CD4-positive, CD25-positive, alpha-beta regulatory T cell (primary cell): ENCODE data around the gene COPE. TPM values are rescaled to one million over a fixed set of nuclear protein-coding genes. Genes with fewer than 3 reads are reported as not detected.

Experiments used
- ATAC-seq, 2 donors: fragments of 150-1000 bp; cut with Tn5 transposase; one replicate each; pipeline ENCODE4 v1.10.0; 2021; ENCODE audit warnings: low read depth in 2 of 2, moderate number of reproducible peaks in 2 of 2, moderate library complexity in 1 of 2
- DNase-seq, 3 donors: peaks; one replicate each; pipeline versions ENCODE4 v3.0.0 to v3.0.0-alpha.2; 2012 to 2022; ENCODE audit warnings: mixed read lengths in 1 of 3
- H3K27ac ChIP-seq: one replicate; pipeline ENCODE4 v1.7.0; 2013; ENCODE audit warnings: mild to moderate bottlenecking, low read length; ENCODE audit not compliant: insufficient read depth, poor library complexity, severe bottlenecking
- H3K27me3 ChIP-seq: one replicate; pipeline ENCODE4 v1.7.0; 2013; ENCODE audit warnings: low read length; ENCODE audit not compliant: control insufficient read depth, insufficient read depth
- H3K36me3 ChIP-seq: one replicate; pipeline ENCODE4 v1.7.0; 2013; ENCODE audit warnings: mild to moderate bottlenecking, low read length, moderate library complexity; ENCODE audit not compliant: control insufficient read depth, insufficient read depth
- H3K4me1 ChIP-seq: 2 replicates; pipeline ENCODE4 v1.7.0; 2013; ENCODE audit warnings: mild to moderate bottlenecking, low read length; ENCODE audit not compliant: insufficient read depth, control insufficient read depth, poor library complexity, severe bottlenecking
- H3K4me3 ChIP-seq: one replicate; pipeline ENCODE4 v1.7.0; 2013; ENCODE audit warnings: low read depth, mild to moderate bottlenecking, low read length, moderate library complexity
- H3K9me3 ChIP-seq, 2 experiments: 1 replicate in 1 of 2; 2 replicates in 1 of 2; pipeline ENCODE4 v1.7.0; 2013; ENCODE audit warnings: low read length in 2 of 2, mild to moderate bottlenecking in 1 of 2, moderate library complexity in 1 of 2; ENCODE audit not compliant: control insufficient read depth in 2 of 2
- H3K27ac Mint-ChIP-seq, 3 donors: one replicate each; pipeline ENCODE4 v1.8.0; 2020 to 2022; ENCODE audit warnings: mild to moderate bottlenecking in 3 of 3, mixed read lengths in 3 of 3, moderate library complexity in 2 of 3
- H3K27me3 Mint-ChIP-seq: one replicate; pipeline ENCODE4 v1.8.0; 2022; ENCODE audit warnings: mild to moderate bottlenecking, mixed read lengths
- H3K36me3 Mint-ChIP-seq: one replicate; pipeline ENCODE4 v1.8.0; 2020; ENCODE audit warnings: mixed read lengths
- H3K4me1 Mint-ChIP-seq, 4 donors: one replicate each; pipeline ENCODE4 v1.8.0; 2020 to 2022; ENCODE audit warnings: mixed read lengths in 4 of 4, mild to moderate bottlenecking in 1 of 4
- H3K4me3 Mint-ChIP-seq, 4 donors: one replicate each; pipeline ENCODE4 v1.8.0; 2020 to 2022; ENCODE audit warnings: mild to moderate bottlenecking in 4 of 4, mixed read lengths in 4 of 4, moderate library complexity in 3 of 4
- H3K9me3 Mint-ChIP-seq, 7 donors: one replicate each; pipeline ENCODE4 v1.8.0; 2020 to 2022; ENCODE audit warnings: mixed read lengths in 7 of 7, mild to moderate bottlenecking in 3 of 7, moderate library complexity in 2 of 7
- polyA plus RNA-seq, 4 donors: library from polyadenylated mRNA; unstranded; fragments of 300-500 nt; fragmentation: Illumina TruSeq; gene quantifications; one replicate each; pipeline ENCODE4 v1.2.3, GENCODE V29; 2021
- total RNA-seq: library from RNA; stranded (reverse); gene quantifications from one replicate; pipeline ENCODE4 v1.2.3, GENCODE V29; 2022

The COPE gene
- total and polyA plus RNA-seq, 5 donors from 2014 or later = 165 to 314 (median 253) TPM

GRCh38 chr19:18898081-18898606 is 21.0 kb downstream of the COPE start:
- no peak overlapping the region for H3K4me3 Mint-ChIP-seq
- no peaks in the 10 kb centered on the region for H3K36me3 Mint-ChIP-seq
- Histone ChIP-seq H3K4me3 (no peak overlapping the region), H3K4me1 (no peaks in the 10 kb centered on the region), H3K27me3 (no peaks in the 10 kb centered on the region), H3K27ac (no peak overlapping the region), H3K36me3 (peaks cover 26% of the 10 kb centered on the region), H3K9me3 (no peaks in the 10 kb centered on the region)
- H3K9me3 Mint-ChIP-seq = no peaks in the 10 kb centered on the region
- DNase-seq (no peak), ATAC-seq (peak in 1 of 2 donors; percentile 11)
- H3K27ac Mint-ChIP-seq = no peak overlapping the region
- H3K4me1 Mint-ChIP-seq = peaks cover 0 to 14% (median 6%) of the 10 kb centered on the region in 4 donors
- H3K27me3 Mint-ChIP-seq = peaks cover 32% of the 10 kb centered on the region

- no peaks in the 10 kb centered on the region for H3K27me3 ChIP-seq
- H3K27ac Mint-ChIP-seq = no peak overlapping the region
- ATAC-seq (no peak), DNase-seq (no peak)
- no peak overlapping the region for H3K4me3 ChIP-seq
- peaks cover 26% of the 10 kb centered on the region for H3K36me3 ChIP-seq
- H3K36me3 Mint-ChIP-seq = no peaks in the 10 kb centered on the region
- peaks cover 0 to 14% (median 6%) of the 10 kb centered on the region in 4 donors for H3K4me1 Mint-ChIP-seq
- peak overlapping the region; percentile 43 to 80 (median 62) for H3K4me3 Mint-ChIP-seq
- no peaks in the 10 kb centered on the region for H3K9me3 Mint-ChIP-seq
- no peaks in the 10 kb centered on the region for H3K4me1 ChIP-seq
- H3K9me3 ChIP-seq = no peaks in the 10 kb centered on the region
- peaks cover 39% of the 10 kb centered on the region for H3K27me3 Mint-ChIP-seq
- no peak overlapping the region for H3K27ac ChIP-seq
Measured at GRCh38 chr19:18897094-18898029, 21.8 kb downstream of the COPE start.

- Histone ChIP-seq H3K36me3 (peaks cover 23% of the 10 kb centered on the region), H3K9me3 (no peaks in the 10 kb centered on the region), H3K27ac (no peak overlapping the region), H3K27me3 (no peaks in the 10 kb centered on the region), H3K4me3 (no peak overlapping the region), H3K4me1 (no peaks in the 10 kb centered on the region)
- Mint-ChIP-seq H3K9me3 (no peaks in the 10 kb centered on the region), H3K27me3 (peaks cover 39% of the 10 kb centered on the region), H3K36me3 (no peaks in the 10 kb centered on the region), H3K4me3 (peak overlapping the region; percentile 41 to 78 (median 66)), H3K27ac (no peak overlapping the region), H3K4me1 (peaks cover 0 to 14% (median 6%) of the 10 kb centered on the region in 4 donors)
- no peak for DNase-seq
- ATAC-seq = no peak
Measured at GRCh38 chr19:18896421-18896841, 22.8 kb downstream of the COPE start.

- Mint-ChIP-seq H3K4me1 (peaks cover 0 to 14% (median 6%) of the 10 kb centered on the region in 4 donors), H3K27ac (no peak within 1 kb of the TSS), H3K4me3 (peak within 1 kb of the TSS; percentile 41 to 78 (median 66)), H3K27me3 (peaks cover 39% of the 10 kb centered on the region), H3K9me3 (no peaks in the 10 kb centered on the region), H3K36me3 (no peaks in the 10 kb centered on the region)
- Histone ChIP-seq H3K27me3 (no peaks in the 10 kb centered on the region), H3K9me3 (no peaks in the 10 kb centered on the region), H3K36me3 (peaks cover 18% of the 10 kb centered on the region), H3K4me1 (no peaks in the 10 kb centered on the region), H3K27ac (no peak within 1 kb of the TSS), H3K4me3 (no peak within 1 kb of the TSS)
- DNase-seq (no peak), ATAC-seq (no peak)
Measured at GRCh38 chr19:18895824-18896341, 23.3 kb downstream of the COPE start, which contains the start of gene CERS1. Gene CERS1 (minus strand): TSS chr19:18896158. CDS start chr19:18896072, 86 bp downstream.

GRCh38 chr19:18895038-18895823 is 24.0 kb downstream of the COPE start:
- no peaks in the 10 kb centered on the region for H3K4me1 ChIP-seq
- H3K27ac ChIP-seq = no peak overlapping the region
- H3K36me3 ChIP-seq = peaks cover 11% of the 10 kb centered on the region
- no peak overlapping the region for H3K4me3 ChIP-seq
- H3K9me3 ChIP-seq = no peaks in the 10 kb centered on the region
- no peaks in the 10 kb centered on the region for H3K27me3 ChIP-seq
- Mint-ChIP-seq H3K4me1 (peaks cover 0 to 14% (median 6%) of the 10 kb centered on the region in 4 donors), H3K9me3 (no peaks in the 10 kb centered on the region), H3K27me3 (peaks cover 39% of the 10 kb centered on the region), H3K27ac (no peak overlapping the region), H3K4me3 (peak overlapping the region in 2 of 4 donors; percentile 39 to 48), H3K36me3 (no peaks in the 10 kb centered on the region)
- DNase-seq (no peak), ATAC-seq (no peak)

- no peak for ATAC-seq
- H3K27me3 Mint-ChIP-seq = peaks cover 39% of the 10 kb centered on the region
Measured at GRCh38 chr19:18894254-18895037, 24.7 kb downstream of the COPE start.

More at GRCh38 chr19:18894254-18895037, 24.7 kb downstream of the COPE start:
- Histone ChIP-seq H3K27ac (no peak overlapping the region), H3K9me3 (no peaks in the 10 kb centered on the region), H3K4me1 (no peaks in the 10 kb centered on the region), H3K36me3 (peaks cover 4% of the 10 kb centered on the region), H3K4me3 (no peak overlapping the region), H3K27me3 (no peaks in the 10 kb centered on the region)
- Mint-ChIP-seq H3K4me1 (peaks cover 0 to 14% (median 6%) of the 10 kb centered on the region in 4 donors), H3K36me3 (no peaks in the 10 kb centered on the region), H3K27ac (no peak overlapping the region), H3K9me3 (no peaks in the 10 kb centered on the region), H3K4me3 (peak overlapping the region in 2 of 4 donors; percentile 21 to 39)
- DNase-seq = no peak
